Spleen (tissue), 7 donors: Measurements from ENCODE around the gene MCM5.

Source experiments
- CTCF ChIP-seq, 11 experiments: fragments of 200-600 bp in 7 of 11; fragments of 450-650 bp in 4 of 11; sonication (generic) in 4 of 11; IDR thresholded peaks in 8 of 11; conservative IDR thresholded peaks in 3 of 11; 1 replicate in 7 of 11; 2 replicates in 4 of 11; pipeline versions ENCODE4 v1.4.0 to v1.8.0; 2016 to 2021; ENCODE audit warnings: antibody characterized with exemption in 11 of 11, inconsistent platforms in 4 of 11, mild to moderate bottlenecking in 1 of 11
- POLR2A ChIP-seq, 3 donors: fragments of 450-650 bp; IDR thresholded peaks; one replicate each; pipeline ENCODE4 v1.5.1; 2017; ENCODE audit warnings: antibody characterized with exemption in 3 of 3, mild to moderate bottlenecking in 1 of 3
- POLR2AphosphoS5 ChIP-seq, 3 donors: sonication (generic); formaldehyde crosslinking; IDR thresholded peaks; one replicate each; pipeline ENCODE4 v1.5.1; 2017; ENCODE audit warnings: antibody characterized with exemption in 3 of 3
- donor health status: DM: no; HTN: no; CAD: no; lungs with moderate emphysema.
- donor health status: DM: no; HTN: no; CAD: no.
- donor health status: DM: no; HTN: no; CAD: no.

- TF ChIP-seq POLR2AphosphoS5 (IDR thresholded peaks at IDR 0.05) (no peak), CTCF (IDR thresholded peaks at IDR 0.05 in 8 of 11, conservative IDR thresholded peaks at IDR 0.05 in 3 of 11) (no peak), POLR2A (IDR thresholded peaks at IDR 0.05) (no peak)
Observed at GRCh38 chr22:35458547-35459422, 58.8 kb downstream of the MCM5 start.
